CD14-positive monocyte (primary cell): ENCODE data around the gene ACSL5. TPM values are rescaled to one million over a fixed set of nuclear protein-coding genes. Genes with fewer than 3 reads are reported as not detected.

ENCODE experiments used
- DNase-seq, 3 donors: peaks; one replicate each; pipeline ENCODE4 v3.0.0-alpha.2; 2011 to 2022
- H2AFZ ChIP-seq: 2 replicates; pipeline ENCODE4 v1.6.0; 2012; ENCODE audit warnings: mild to moderate bottlenecking, low read depth, low read length, inconsistent platforms; ENCODE audit not compliant: insufficient read depth, poor library complexity, severe bottlenecking
- H3K27ac ChIP-seq, 2 donors: 1 replicate in 1 of 2; 2 replicates in 1 of 2; pipeline ENCODE4 v1.5.1; 2012 to 2013; ENCODE audit warnings: low read length in 2 of 2, control low read depth in 1 of 2, inconsistent platforms in 1 of 2, low read depth in 1 of 2, mild to moderate bottlenecking in 1 of 2
- H3K27me3 ChIP-seq, 2 donors: one replicate each; pipeline versions ENCODE4 v1.6.0 to v1.6.1; 2011 to 2013; ENCODE audit warnings: low read length in 2 of 2; ENCODE audit not compliant: control insufficient read depth in 2 of 2, insufficient read depth in 2 of 2
- H3K36me3 ChIP-seq, 2 donors: replicated peaks in 1 of 2; 1 replicate in 1 of 2; 2 replicates in 1 of 2; pipeline versions ENCODE4 v1.5.1 to v1.6.1; 2012 to 2013; ENCODE audit warnings: low read length in 2 of 2, control low read depth in 1 of 2, inconsistent platforms in 1 of 2, mild to moderate bottlenecking in 1 of 2; ENCODE audit not compliant: insufficient read depth in 2 of 2, control insufficient read depth in 1 of 2
- H3K4me1 ChIP-seq, 2 donors: 1 replicate in 1 of 2; 2 replicates in 1 of 2; pipeline versions ENCODE4 v1.5.1 to v1.6.1; 2012 to 2013; ENCODE audit warnings: low read length in 2 of 2, control low read depth in 1 of 2, inconsistent platforms in 1 of 2, mild to moderate bottlenecking in 1 of 2, moderate library complexity in 1 of 2; ENCODE audit not compliant: insufficient read depth in 2 of 2, control insufficient read depth in 1 of 2
- H3K4me2 ChIP-seq: replicated peaks from 2 replicates; pipeline ENCODE3; 2012; ENCODE audit warnings: low read length, moderate library complexity, mild to moderate bottlenecking; ENCODE audit not compliant: poor library complexity, severe bottlenecking; ENCODE audit errors: extremely low read depth
- H3K4me3 ChIP-seq, 3 experiments: fragments of 200-600 bp in 1 of 3; sonication (generic) in 1 of 3; replicated peaks in 1 of 3; 1 replicate in 2 of 3; 2 replicates in 1 of 3; pipeline ENCODE4 v1.5.1; 2011 to 2013; ENCODE audit warnings: low read length in 3 of 3, mild to moderate bottlenecking in 3 of 3, control low read depth in 2 of 3, low read depth in 2 of 3, inconsistent platforms in 1 of 3, moderate library complexity in 1 of 3
- H3K79me2 ChIP-seq: 2 replicates; pipeline ENCODE4 v1.6.0; 2012; ENCODE audit warnings: mild to moderate bottlenecking, control low read depth, inconsistent platforms, low read length, moderate library complexity; ENCODE audit not compliant: insufficient read depth
- H3K9ac ChIP-seq: 2 replicates; pipeline ENCODE4 v1.6.0; 2017; ENCODE audit warnings: low read length, mild to moderate bottlenecking; ENCODE audit not compliant: insufficient read depth, poor library complexity, severe bottlenecking
- H3K9me3 ChIP-seq, 2 donors: replicated peaks in 1 of 2; 1 replicate in 1 of 2; 2 replicates in 1 of 2; pipeline versions ENCODE4 v1.5.1 to v1.6.1; 2012 to 2013; ENCODE audit warnings: low read length in 2 of 2, control low read depth in 1 of 2; ENCODE audit not compliant: control insufficient read depth in 1 of 2, insufficient read depth in 1 of 2
- H4K20me1 ChIP-seq: 2 replicates; pipeline ENCODE4 v1.6.0; 2012; ENCODE audit warnings: mild to moderate bottlenecking, low read length, control low read depth, moderate library complexity; ENCODE audit not compliant: insufficient read depth
- H3K27ac Mint-ChIP-seq, 7 donors: one replicate each; pipeline ENCODE4 v1.8.0; 2020; ENCODE audit warnings: mild to moderate bottlenecking in 7 of 7, mixed read lengths in 7 of 7, moderate library complexity in 6 of 7, inconsistent platforms in 2 of 7
- H3K27me3 Mint-ChIP-seq, 3 donors: one replicate each; pipeline ENCODE4 v1.8.0; 2021 to 2022; ENCODE audit warnings: low read depth in 3 of 3, mild to moderate bottlenecking in 3 of 3, mixed read lengths in 3 of 3, moderate library complexity in 3 of 3, inconsistent platforms in 1 of 3
- H3K36me3 Mint-ChIP-seq, 2 donors: one replicate each; pipeline ENCODE4 v1.8.0; 2020; ENCODE audit warnings: mixed read lengths in 2 of 2, inconsistent platforms in 1 of 2, mild to moderate bottlenecking in 1 of 2
- H3K4me1 Mint-ChIP-seq: one replicate; pipeline ENCODE4 v1.8.0; 2020; ENCODE audit warnings: mild to moderate bottlenecking, mixed read lengths
- H3K4me3 Mint-ChIP-seq, 2 donors: one replicate each; pipeline ENCODE4 v1.8.0; 2020; ENCODE audit warnings: mild to moderate bottlenecking in 2 of 2, mixed read lengths in 2 of 2, moderate library complexity in 1 of 2
- H3K9me3 Mint-ChIP-seq, 7 donors: one replicate each; pipeline ENCODE4 v1.8.0; 2020 to 2022; ENCODE audit warnings: mixed read lengths in 7 of 7, mild to moderate bottlenecking in 6 of 7, moderate library complexity in 6 of 7, inconsistent platforms in 2 of 7
- WGBS: methylation state at CpG from one replicate; pipeline ENCODE4 v1.1.5; 2013; ENCODE audit warnings: missing lambda C conversion rate; ENCODE audit not compliant: insufficient coverage; 5-methylcytosine and 5-hydroxymethylcytosine counted together
- intact Hi-C, 2 donors: fragments of 100-400 bp; cut with micrococcal nuclease; formaldehyde crosslinking; loops; one replicate each; pipeline versions ENCODE4 v1.15.0 to v1.15.1; 2023
- polyA plus RNA-seq, 3 donors: library from polyadenylated mRNA; depleted of rRNA in 1 of 3; unstranded in 2 of 3; stranded (reverse) in 1 of 3; fragments of 300-500 nt in 2 of 3; fragments of >200 nt in 1 of 3; fragmentation: Illumina TruSeq in 2 of 3; gene quantifications; 1 replicate in 2 of 3; 2 replicates in 1 of 3; pipeline ENCODE4 v1.2.3, GENCODE V29; 2012 to 2021
- TF ChIP-seq, protein P1 (sequence below): fragments of 200-600 bp; IDR thresholded peaks from one replicate; pipeline ENCODE4 v1.8.0; 2022; ENCODE audit warnings: antibody characterized with exemption, mild to moderate bottlenecking

The ACSL5 gene
- polyA plus RNA-seq, 3 donors, result 27.5 to 44.4 (median 37.5) TPM

DNA sequence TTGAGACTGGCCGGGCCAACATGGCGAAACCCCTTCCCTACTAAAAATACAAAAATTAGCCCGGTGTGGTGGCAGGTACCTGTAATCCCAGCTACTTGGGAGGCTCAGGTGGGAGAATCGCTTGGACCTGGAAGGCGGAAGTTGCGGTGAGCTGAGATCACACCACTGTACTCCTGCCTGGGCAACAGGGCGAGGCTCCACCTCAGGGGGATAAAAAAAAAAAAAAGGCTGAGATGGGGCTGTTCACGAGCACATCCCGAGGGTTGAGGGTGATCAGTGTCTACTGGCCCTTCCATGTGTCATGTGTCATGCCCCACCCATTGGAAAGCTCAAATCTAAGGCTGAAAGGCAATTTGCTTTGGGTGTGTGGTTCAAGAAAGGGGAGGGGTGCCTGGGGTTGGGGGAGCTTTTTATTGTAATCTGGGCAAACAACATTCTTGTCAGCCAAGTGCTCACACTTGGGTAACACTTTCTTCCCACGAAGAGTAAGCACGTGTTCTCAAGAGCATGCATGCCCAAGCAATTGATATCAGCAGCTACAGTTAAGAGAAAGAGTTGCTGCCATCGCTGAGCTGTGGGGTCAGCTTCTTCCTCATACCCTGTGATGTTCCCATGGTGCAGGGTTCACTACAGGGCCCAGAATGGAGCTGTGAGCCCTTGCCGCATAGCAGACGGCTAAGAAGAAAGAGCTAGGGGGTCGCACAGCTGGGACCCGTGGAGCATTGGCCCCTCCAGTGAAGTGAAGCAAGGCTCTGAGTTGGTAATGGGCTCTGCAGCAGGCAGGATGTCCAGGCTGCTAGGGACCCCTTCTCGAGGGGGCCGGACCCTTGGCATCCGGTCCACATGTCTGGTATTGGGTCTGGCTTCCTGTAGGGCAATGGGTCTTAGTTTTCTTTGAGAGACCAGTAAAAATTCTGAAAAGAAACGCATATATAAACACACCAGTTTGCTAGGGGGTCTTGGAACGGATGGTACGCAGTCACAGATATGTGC lies 9.9 kb upstream of the ACSL5 start:
- Mint-ChIP-seq H3K27me3 (peaks cover 2 to 7% (median 7%) of the 10 kb centered on the region in 3 donors), H3K27ac (no peak overlapping the region), H3K4me3 (no peak overlapping the region), H3K9me3 (no peaks in the 10 kb centered on the region), H3K36me3 (no peaks in the 10 kb centered on the region), H3K4me1 (no peaks in the 10 kb centered on the region)
- no peak overlapping the region for H2AFZ ChIP-seq
- H3K9me3 ChIP-seq, result no peaks in the 10 kb centered on the region
- no peaks in the 10 kb centered on the region for H4K20me1 ChIP-seq
- no peak overlapping the region for H3K9ac ChIP-seq
- H3K4me2 ChIP-seq, result no peak overlapping the region
- DNase-seq, result no peak
- intact Hi-C loops, result no loop called here
- WGBS, result 94% methylated on average over 16 of the region's 22 CpGs
- peaks cover 0 to 2% of the 10 kb centered on the region in 2 donors for H3K27me3 ChIP-seq
- no peaks in the 10 kb centered on the region for H3K4me1 ChIP-seq
- H3K4me3 ChIP-seq, result no peak overlapping the region
- H3K36me3 ChIP-seq, result no peaks in the 10 kb centered on the region
- no peaks in the 10 kb centered on the region for H3K79me2 ChIP-seq
- H3K27ac ChIP-seq, result no peak overlapping the region
- TF ChIP-seq, protein P1, sequence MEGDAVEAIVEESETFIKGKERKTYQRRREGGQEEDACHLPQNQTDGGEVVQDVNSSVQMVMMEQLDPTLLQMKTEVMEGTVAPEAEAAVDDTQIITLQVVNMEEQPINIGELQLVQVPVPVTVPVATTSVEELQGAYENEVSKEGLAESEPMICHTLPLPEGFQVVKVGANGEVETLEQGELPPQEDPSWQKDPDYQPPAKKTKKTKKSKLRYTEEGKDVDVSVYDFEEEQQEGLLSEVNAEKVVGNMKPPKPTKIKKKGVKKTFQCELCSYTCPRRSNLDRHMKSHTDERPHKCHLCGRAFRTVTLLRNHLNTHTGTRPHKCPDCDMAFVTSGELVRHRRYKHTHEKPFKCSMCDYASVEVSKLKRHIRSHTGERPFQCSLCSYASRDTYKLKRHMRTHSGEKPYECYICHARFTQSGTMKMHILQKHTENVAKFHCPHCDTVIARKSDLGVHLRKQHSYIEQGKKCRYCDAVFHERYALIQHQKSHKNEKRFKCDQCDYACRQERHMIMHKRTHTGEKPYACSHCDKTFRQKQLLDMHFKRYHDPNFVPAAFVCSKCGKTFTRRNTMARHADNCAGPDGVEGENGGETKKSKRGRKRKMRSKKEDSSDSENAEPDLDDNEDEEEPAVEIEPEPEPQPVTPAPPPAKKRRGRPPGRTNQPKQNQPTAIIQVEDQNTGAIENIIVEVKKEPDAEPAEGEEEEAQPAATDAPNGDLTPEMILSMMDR, result no peak

DNA sequence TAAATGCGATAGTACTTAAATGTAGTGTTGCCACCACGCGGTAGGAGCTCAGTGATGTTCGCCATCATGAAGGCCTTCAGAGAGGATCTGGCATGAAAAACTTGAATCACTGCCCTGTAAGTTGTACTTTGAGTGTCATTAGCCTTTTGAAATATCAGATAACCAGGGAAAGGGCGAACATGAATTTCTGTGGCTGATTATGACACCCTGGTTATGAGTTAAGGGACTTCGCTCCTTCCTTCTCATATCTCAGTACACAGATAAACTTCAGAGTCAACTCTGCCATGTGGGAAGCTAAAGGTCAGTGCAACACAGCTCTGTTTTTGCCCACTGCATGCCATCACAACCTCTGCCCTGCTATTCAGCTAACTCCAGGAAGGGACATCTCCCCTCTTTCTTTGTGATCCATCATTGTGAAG lies 8.9 kb upstream of the ACSL5 start:
- no peak overlapping the region for H2AFZ ChIP-seq
- TF ChIP-seq, protein P1, result no peak
- no peak overlapping the region for H3K4me2 ChIP-seq
- H3K36me3 ChIP-seq, result no peaks in the 10 kb centered on the region
- no peaks in the 10 kb centered on the region for H3K9me3 ChIP-seq
- H3K4me3 ChIP-seq, result no peak overlapping the region
- no peaks in the 10 kb centered on the region for H3K9me3 Mint-ChIP-seq
- H3K4me3 Mint-ChIP-seq, result no peak overlapping the region
- no peak overlapping the region for H3K9ac ChIP-seq
- H3K79me2 ChIP-seq, result no peaks in the 10 kb centered on the region
- peaks cover 0 to 2% of the 10 kb centered on the region in 2 donors for H3K27me3 ChIP-seq
- no peak overlapping the region for H3K27ac Mint-ChIP-seq
- no peak for DNase-seq
- intact Hi-C loops, result no loop called here
- H3K36me3 Mint-ChIP-seq, result no peaks in the 10 kb centered on the region
- peaks cover 2 to 9% (median 7%) of the 10 kb centered on the region in 3 donors for H3K27me3 Mint-ChIP-seq
- H3K27ac ChIP-seq, result no peak overlapping the region
- 96% methylated on average over 4 of the region's 6 CpGs for WGBS
- H4K20me1 ChIP-seq, result no peaks in the 10 kb centered on the region
- no peaks in the 10 kb centered on the region for H3K4me1 Mint-ChIP-seq
- no peaks in the 10 kb centered on the region for H3K4me1 ChIP-seq
